NCI-H1930 (cell line): ENCODE measurements around the gene OGFRL1.

Experiments used
- DNase-seq, 2 experiments: peaks; one replicate each; lab custom pipeline; 2025; lab: John Stamatoyannopoulos, UW

The OGFRL1 gene

DNA sequence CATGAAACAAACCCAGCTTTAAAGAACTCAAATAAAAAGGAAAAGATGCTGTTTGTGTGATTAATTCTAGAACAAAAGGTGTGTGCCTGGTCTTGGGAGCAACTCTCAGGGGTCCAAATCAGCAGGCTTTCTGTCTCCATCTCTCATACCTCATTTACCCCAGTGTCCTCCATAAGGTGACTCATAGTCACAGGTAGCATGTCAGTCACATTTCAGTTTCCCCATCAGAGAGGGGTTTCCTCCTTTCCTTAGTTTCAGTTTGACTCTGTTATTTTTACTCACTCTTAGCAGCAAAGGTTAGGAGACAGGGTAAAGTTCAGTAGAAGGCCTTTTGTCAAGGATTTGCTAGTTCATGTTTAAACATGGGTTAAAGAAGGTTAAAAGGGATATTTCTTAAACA, 46.2 kb downstream of the OGFRL1 start:
- no peak for DNase-seq

DNA sequence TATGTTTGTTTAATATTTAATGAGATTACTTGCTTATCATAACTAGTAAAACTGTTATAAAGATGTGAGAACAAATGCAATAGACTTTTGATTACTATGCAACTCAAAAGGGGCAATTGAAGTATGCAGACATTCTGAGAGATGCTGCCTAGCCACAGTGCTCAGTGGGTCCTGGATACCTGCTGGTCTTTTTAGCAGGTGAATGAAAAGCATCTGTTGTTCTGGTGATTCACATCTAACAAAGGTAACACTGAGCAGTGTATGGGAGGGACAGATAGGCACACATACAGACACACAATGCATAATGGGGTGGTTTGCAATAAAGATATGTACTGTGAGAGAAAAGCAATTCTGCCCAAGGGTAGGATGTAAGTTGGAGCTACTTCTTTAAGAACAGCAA, 46.9 kb downstream of the OGFRL1 start:
- no peak for DNase-seq

DNA sequence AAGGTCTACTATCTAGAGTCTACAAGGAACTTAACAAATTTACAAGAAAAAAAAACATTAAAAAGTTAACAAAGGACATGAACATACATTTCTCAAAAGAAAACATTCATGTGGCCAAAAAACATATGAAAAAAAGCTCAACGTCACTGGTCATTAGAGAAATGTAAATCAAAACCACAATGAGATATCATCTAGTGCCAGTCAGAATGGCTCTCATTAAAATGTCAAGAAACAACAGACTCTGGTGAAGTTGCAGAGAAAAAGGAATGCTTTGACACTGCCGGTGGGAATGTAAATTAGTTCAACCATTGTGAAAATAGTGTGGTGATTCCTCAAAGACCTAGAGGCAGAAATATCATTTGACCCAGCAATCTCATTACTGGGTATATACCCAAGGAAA, 48.3 kb downstream of the OGFRL1 start:
- no peak for DNase-seq

DNA sequence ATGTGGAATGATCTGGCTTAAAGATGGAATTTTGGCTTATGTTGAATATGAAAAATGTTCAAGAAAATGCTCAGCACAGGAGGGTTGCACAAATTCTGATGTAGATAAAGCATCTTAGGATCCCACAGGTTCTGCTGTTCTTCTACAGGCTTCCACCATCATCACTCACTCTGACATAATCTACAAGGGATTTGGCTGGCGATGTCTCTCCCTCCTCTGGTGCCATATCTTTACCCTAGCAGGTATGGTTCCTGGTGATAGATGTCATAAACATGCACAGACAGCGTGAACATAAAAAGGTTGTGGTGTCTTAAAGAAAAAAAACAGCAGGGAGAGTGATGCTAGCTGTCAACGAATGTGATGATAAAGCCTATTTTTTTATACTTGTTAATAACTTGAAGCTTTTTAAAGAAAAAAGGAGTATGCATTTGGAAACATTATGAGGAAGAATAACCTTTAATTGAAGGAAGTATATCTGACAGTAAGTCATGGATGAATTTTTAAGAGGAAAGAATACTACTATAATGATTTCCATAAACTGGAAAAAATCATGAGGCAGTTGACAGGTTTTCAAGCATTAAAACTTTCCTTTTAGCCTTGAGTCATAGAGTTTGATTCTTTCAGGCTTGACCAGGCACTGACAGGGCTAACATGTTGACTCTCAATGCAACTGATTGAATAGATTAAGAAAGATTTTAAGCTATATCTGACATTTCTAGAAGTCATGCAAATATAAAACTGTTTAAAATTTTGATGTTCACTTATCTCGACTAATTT, 50.1 kb downstream of the OGFRL1 start:
- no peak for DNase-seq

DNA sequence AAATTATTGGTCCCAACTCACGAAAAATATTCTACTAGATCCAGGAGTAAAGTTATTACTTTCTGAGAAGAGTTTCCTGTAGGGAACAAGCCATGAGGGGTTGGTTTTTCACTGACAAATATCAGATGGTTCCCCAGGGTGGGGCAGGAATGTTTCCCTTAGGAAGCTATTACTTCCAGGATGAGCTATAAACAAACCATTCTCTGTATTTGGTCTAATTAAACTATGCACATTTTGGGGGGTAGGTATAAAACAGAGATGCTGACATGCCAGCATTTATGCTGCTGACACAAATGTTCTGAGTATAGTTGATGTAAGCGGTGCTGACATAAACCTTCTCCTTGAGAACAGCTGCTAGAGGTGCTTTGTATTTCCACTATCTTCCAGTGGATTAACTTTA, 54.2 kb downstream of the OGFRL1 start:
- DNase-seq, result no peak

DNA sequence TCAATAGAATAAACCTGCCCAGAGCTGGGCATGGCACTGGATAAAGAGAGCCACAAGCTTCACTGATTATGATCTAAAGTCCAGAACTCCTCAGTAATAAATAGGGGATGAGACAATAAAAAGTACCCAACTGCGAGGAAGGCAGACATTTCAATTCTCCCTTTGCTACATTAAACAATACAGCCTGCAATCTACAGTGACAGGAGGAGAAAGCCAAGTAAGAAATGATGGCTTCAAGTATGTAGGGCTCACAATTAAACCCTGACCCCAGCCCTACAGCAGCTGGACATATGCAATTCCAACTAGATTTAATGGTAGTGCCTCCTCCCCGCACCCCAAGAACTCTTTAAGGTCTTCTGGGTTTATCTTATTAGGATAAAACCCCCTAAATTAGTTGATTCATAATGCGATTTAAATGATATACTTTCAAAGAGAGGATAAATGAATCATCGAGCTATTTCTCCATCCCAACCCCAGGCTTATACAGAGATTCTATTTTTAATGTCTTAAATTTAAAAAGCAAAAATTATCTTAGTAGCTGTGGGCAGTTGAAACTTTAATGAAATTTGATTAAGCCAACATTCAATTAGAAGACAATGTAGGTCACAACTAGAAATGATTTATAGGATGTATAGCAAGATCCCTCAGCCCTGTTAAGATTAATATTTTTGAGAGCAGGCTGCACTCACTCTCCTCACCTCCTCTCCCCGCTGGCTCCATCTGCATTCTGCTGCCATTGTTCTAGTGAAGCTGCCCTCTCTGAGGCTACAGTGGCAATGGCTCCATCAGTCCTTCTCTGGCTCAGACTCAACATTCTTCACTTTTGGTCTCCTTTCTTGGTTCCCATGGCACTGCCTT, 57.1 kb downstream of the OGFRL1 start:
- DNase-seq, result no peak

DNA sequence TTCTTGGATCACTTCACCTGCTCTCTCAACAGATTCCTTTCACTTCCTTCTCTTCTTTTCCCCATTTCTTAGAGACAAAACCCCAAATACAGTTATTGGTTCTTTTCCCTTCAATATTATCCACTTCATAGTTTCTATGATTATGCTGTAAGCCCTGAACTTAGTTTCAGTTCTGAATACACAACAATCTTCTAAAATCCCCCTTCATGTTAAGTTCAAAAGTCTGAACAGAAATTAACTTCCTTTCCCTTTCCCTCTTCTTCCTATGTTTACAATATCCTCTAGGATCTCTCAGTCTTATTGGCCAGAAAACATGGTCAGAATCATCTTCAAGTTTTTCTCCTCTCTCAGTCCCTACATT, 57.7 kb downstream of the OGFRL1 start:
- no peak for DNase-seq

DNA sequence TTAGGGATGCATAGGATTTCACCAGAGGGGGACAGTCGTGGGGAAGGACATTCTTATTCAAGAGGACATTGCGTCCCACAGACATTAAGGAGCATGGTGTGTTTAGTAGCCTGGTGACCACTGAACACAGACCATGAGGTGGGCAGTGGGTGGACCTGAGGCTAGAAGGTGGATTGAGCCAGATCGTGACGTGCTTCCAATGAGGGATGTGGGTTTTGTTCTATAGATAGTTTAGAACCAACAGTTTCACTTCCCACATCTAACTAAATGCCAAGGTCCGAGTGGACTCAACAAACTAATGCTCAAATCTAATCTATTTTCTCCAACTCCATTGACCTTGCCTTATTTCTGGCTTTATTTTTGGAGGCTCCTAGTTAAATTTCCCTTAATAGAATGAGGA, 58.5 kb downstream of the OGFRL1 start:
- no peak for DNase-seq

DNA sequence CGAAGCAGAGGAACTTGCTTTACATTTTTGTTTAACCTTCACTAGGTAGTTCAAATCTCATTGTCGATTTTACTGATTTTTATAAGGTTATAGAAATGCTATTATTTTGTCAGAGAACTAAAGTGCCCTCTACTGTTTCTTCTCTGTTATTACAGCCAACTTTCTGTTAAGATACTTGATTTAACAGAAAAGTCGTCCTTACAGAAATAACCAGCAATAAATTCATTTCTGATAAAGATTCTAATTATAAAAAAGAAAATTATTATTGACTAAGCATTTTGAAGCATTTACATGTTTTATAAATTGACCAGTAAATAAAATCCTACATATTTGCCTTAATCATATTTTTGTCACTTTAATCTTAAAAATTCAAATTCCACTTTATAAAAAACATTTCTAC, 60.8 kb downstream of the OGFRL1 start:
- no peak for DNase-seq

DNA sequence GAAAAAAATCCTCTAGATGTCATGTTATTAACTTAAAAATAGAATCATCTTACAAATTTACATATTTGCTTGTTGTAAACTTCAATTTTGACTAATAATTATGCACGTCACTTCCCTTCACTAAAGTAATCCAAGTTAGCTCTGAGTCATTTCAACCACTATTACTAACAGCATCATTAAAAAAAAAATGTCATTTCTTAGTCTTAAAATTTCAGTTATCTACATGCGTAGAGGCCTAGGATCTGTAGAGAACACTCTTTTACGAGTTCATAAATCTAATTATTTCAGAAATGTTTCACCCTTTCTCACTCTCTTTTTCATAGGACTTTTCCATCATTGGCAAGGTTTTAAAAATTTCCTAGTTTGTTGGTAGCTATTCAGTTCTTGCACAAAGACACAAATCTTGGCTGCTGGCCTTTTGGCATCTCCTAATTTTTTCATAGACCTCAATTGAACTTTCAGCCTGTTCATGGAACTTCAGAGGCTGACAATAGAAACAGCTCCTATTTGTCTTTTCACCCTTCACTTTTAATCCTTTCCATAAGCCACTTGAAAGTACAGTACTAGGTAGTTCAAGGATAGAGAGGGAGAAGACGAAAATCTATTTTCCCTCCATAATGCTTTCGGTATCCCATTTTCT, 61.5 kb downstream of the OGFRL1 start:
- DNase-seq, result no peak

DNA sequence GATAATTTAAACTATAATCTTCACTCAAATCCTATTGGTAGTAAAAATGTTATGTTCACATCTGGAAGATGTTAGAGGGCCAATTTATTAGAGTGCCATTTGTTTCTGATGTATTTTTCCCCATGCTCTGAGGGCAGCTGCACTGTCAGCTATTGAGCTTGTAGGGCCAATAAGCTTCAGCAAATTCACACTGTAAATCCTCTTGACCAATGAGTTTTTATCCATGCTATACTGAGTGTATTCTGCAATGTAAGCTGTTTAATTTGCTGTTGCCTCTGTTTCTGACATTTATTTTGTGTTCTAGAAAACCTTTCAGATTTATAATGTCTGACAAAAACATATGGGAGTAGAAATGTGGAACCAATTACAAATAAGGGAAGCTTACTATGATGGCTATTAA, 62.6 kb downstream of the OGFRL1 start:
- no peak for DNase-seq
